Measurements from ENCODE around the gene CFAP58.

GRCh38 chr10:104396581-104396980, 42.9 kb downstream of the CFAP58 start:
- TF ChIP-seq GATA2 (IDR thresholded peaks at IDR 0.05; ENCODE audit: low read depth, low read length) (no peak), GATA3 (IDR thresholded peaks at IDR 0.05; ENCODE audit: low read depth, low read length) (no peak)

All from SH-SY5Y (cell line).